Dermis blood vessel endothelial cell (primary cell): Measurements from ENCODE around the gene CHAC1. TPM values are rescaled to one million over a fixed set of nuclear protein-coding genes. Genes with fewer than 3 reads are reported as not detected.

Source experiments
- DNase-seq: peaks from one replicate; pipeline ENCODE4 v3.0.0; 2010
- total RNA-seq: library from RNA; depleted of rRNA; stranded (reverse); fragments of >200 nt; gene quantifications from 2 replicates; pipeline ENCODE4 v1.2.3, GENCODE V29; 2014

The CHAC1 gene, protein sequence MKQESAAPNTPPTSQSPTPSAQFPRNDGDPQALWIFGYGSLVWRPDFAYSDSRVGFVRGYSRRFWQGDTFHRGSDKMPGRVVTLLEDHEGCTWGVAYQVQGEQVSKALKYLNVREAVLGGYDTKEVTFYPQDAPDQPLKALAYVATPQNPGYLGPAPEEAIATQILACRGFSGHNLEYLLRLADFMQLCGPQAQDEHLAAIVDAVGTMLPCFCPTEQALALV
- 2.2 and 2.9 TPM in 2 replicates for total RNA-seq

DNA sequence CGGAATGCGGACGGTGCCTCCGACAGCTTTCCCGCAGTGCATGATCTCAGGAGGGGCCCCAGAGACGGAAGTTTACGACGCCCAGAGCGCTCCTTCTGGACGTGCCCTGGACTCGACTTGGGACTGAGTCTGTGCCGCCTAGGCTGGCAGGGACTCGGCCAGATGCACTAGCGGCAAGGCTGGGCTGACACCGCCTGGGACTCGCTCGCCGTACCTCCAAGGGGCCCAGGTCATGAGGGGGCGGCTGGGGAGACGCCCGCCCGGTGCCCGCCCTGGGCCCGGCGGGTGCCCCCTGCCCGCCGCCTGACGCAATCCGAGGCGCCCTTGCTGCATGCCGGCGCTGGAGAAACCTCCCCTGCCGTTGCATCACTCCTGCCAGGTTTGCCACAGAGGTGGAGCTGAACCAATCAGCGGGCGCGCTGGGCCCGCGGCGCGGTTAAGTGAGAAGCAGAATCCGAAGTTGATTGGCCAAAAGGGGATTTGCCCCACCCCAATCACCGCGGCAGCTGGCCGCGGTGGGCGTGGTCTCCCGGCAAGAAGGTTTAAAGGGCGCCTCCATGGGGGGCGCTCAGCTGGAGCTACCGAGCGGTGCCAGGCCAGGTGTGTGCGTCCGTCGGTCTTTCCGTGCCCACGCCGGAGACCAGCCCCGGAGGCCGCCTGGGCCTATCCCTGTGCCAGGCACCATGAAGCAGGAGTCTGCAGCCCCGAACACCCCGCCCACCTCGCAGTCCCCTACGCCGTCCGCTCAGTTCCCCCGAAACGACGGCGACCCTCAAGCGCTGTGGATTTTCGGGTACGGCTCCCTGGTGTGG lies at the start of gene CHAC1:
Gene CHAC1 (plus strand): TSS at position 571 of the 812 bp plus-strand sequence. CDS start 113 bp downstream, at position 684.
- peak; percentile 97 for DNase-seq

DNA sequence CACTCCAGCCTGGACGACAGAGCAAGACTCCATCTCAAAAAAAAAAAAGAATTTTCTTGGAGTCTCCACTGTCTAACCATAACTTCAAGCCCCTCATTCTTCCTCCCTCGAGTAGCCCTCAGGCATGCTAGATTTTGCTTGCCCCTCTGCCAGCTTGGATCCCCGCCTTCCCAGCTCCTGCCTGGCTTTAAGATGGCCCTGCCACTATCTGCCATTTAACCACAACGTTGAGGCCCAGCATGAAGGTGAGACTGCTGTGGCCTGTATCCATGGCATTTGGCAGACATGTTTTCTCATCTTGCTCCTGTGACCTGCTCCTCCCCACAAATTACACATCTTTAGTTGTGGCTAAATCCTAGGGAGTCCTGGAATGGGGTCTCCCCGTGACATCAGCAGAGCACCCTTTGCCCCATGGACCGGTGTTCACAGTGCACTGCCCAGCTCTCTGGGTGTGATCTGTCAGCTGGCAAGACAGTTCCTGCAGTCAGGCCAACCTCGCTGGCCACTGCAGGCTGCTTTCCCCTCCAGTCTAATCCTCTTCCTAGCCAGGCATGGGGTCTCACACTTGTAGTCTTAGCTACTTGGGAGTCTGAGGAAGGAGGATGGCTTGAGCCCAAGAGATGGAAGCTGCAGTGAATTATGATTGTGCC lies 48.6 kb upstream of the CHAC1 start:
- DNase-seq: no peak

DNA sequence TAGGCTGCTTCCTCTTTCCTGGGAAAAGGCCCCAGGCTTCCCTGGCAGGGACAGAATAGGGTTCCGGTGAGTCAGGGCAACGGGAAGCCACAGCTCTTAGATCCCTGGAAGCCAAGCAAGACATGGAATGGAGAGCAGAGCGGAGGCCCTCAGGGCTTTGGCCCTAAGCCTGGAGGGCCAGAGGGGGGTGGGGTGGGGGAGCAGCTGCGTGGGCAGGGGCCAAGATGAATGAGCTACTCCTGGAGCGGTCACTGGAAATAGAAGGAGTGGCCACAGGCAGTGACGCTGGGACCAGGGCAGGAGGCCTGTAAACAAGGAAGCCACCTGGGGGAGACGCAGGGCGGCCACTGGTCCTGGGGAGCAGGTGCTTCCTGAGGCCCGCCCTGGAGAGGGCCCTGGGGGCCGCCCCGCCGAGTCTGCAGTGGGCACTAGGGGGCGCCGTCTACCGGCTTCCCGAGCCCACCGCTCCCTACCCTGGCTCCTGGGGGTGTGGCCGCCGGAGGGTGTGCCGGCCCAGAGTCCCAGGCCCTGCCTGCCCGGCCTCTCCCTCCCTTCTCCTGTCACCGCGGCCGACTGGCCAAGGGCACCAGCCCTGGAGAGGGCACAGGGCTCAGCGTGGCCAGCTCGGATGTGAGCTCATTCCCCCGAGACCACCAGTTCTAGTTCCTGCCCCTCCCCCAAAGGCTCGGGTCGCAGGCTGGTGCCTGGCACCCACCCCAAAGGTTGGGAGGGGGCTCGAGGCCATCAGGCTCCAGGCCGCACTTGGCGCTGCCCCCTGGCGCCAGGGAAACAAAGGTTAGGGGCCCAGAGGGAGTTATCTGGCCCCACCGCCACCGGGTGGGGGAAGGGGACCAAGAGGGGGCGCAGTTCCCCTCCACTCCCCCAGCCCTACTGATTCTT lies 46.9 kb upstream of the CHAC1 start:
- DNase-seq: peak; percentile 99

DNA sequence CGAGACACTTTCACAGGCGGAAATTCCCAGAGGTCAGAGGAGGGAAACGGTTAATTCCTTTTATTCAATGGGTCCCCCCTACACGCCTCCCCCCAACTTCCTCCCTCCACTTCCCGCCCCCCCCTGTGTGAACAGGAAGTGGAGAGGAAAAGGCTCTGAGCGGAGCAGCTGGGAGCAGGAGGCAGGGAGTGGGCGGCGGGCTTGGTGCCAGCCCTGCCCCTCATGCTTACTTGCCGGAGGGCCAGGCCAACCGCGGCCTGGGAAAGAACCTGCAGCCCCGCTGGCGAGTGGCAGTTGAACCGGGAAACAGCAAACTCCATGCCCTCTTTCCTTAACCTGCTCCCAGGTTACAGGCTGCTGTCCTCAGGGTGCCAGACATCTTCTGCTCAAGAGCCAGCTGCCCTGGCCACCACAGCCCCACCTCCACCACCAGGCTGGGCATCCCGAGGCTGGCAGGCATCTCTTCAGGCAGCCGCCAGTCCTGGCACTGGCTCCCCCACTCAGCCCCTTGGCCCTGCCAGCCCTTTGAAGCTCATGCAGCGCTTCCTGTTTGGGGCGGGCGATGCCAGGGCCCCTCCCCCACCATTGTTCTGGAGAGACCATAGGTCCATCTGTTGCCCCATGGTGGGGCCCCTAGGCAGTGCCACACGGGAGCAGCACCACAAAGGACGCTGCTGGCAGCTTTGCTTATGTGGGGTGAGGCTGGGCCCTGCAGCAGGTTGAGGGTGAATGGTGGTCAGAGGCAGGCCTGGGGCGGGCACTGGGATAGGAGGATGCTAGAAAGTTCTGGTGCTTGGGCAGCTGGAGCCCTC lies 46.1 kb upstream of the CHAC1 start:
- DNase-seq: peak; percentile 93

DNA sequence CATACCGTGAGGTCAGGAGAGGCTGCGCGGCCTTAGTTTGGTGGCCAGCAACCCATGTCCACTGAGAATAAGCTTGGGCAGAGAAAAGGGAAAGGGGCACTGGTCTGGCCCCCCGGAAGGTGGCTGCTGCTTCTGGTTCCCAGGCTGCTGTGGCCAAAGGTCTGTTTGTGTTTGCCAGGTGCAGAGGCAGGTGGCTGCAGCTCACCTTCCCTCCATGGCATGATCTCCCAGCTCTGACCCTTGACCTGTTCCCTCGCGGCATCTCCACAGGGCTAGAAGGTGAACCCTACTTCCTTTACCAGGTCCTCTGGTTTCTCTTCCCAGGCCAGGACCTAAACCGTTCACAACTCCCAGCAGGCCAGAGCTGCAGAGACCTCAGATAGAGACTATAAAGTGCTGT lies 45.2 kb upstream of the CHAC1 start:
- no peak for DNase-seq

DNA sequence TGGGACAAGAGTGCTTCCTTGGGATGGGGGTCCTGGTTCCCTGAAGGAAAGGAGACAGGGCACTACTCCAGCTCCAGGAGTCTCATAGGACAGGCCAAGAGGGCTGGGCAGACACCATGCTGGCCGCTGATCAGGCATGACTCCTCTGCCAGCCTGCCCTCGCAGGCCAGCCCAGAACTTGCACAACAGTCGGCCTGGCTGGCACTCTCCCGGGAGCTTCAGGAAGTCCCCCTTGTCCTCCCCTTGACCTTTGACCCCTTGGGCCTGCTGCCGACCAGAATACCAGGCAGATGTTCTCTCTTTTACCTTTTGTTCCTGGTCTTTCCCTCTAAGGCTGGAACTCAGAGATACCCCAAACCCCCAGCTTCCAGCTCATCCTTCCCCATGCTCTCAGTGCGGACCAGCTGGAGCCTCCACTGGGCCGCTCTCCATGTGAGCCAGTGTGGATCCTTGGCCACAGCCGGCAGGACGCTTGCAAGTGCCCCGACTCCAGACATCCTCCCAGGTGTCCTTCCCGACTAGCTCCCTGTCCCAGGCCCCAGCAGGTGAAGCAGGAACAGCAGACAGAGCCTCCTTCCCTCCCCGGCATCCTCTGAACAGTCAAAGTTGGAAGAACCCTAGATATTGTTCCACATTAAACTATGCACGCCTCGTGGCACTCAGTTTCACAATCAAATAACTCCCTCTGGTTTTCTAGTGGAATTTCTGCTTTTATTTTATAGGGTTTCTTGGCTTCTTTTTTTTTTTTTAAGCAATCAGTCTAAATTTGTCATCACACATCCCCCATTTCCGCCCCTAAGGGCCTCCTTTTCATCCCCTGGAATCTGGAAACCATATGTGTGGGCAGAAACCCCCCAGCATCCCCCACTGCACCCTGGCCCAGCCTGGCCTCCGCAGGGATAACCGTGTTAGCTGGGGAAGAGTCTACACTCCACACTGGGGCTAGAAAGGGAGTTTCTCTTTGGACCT lies 43.3 kb upstream of the CHAC1 start:
- no peak for DNase-seq

DNA sequence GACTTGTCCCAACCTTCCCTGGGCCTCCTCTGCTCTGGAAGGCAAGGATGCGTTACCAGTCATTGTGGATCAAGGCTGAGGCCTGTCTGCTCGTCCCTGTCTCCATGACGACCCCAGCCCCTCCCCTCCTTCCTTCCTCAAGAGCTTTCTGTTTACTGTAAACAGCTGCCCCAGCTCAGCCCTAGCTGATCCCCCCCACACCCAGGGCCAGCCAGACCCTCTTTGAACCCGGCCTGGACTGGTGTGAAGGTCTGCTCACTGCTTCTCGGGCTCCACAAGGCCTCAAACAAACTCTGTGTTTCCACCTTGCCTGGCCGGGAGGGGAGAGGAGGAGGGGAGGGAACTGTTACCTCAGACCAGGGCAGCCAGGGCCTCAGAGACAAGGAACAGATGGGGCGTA lies 42.1 kb upstream of the CHAC1 start:
- no peak for DNase-seq

DNA sequence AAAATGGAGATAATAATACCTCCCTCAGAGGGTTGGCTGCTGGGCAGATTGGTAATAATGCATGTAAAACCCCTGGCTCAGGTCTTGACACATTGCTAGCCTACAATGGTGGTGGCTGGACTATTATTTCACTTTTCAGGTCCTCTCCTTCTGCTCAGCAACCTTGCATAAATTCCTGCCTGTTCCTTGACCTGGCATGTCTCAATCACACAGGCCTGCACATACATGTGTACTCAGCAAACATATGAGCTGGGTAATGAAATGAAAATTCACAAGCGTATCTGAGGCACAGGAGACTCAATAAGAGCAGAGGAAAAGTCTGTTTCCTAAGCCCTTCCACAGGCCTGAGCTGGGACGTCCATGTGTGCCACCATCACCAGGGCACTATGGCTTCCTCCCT lies 41.6 kb upstream of the CHAC1 start:
- DNase-seq: no peak

DNA sequence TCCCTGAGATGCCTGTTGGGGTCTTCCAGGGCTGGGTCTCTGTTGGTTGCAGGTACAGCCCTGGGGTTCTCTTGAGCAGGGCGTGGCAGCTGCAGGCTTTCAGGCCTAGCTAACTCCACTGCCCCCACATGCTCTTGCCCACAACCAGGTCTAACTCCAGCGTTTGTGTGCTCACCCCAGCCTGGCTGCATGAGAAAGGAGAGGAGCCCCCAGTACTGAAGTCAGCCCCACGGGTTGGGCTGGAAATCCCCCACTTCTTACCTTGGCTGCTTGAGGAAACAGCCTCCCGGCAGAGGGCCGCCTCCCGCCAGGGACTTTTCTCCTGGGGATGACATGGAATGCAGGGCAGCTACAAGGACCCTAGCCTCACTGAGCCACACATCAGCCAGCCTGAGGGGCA lies 40.8 kb upstream of the CHAC1 start:
- no peak for DNase-seq

DNA sequence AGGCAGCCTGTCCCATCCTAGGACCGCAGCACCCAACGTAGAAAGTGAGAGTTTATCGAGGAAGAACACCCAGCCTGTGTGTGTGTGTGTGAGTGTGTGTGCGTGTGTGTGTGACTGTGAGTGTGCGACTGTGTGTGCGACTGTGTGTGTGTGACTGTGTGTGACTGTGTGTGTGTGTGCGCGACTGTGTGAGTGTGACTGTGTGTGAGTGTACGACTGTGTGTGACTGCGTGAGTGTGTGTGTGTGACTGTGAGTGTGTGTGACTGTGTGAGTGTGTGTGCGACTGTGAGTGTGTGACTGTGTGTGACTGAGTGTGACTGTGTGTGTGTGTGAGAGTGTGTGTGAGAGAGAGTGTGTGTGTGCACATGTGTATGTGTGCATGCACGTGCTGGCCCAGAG lies 39.3 kb upstream of the CHAC1 start:
- DNase-seq: no peak

DNA sequence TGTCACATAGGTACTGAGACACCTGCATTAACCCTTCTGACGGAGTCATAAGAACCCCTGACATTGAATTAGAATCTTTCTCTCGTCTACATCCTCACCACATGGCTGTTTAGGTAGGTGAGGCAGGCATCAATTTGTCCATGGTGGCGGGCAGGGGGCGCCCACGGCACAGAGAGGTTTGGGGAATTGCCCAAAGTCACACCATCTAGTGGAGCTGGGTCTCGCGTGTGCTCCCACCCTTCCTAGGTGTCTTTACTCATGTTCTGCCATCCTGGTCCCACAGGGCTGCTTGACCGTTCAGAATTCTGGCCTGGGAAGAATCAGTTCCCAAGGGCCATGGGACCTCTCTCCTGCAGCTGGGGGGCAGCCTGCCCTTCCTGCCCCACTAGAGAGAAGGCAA lies 38.8 kb upstream of the CHAC1 start:
- no peak for DNase-seq

DNA sequence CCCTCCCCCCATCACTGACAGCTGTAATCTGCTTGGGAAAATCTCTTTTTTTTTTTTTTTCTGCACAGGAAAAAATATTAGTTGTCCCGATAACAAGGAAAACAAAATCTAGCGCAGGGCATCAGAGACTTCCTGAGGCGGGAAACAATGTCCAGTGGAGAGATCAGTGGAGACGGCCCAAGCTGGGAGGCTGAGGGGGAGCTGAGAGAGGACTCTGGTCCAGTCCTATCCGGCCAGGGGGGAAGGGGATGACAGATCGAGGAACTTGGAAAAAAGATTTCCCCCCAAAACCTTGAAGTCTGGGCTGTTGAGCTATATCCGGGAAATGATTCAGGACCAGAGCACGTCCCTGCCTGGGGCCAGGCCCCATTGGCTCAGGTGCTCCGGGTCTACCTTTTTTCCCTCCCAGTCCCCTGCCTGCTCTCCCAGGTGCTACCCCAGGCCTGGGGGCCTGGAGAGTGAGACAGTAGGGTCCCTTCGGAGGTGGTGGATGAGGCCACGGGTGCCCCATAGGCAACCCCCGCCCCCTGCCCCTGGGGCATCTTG lies 38.1 kb upstream of the CHAC1 start:
- DNase-seq: peak; percentile 72

DNA sequence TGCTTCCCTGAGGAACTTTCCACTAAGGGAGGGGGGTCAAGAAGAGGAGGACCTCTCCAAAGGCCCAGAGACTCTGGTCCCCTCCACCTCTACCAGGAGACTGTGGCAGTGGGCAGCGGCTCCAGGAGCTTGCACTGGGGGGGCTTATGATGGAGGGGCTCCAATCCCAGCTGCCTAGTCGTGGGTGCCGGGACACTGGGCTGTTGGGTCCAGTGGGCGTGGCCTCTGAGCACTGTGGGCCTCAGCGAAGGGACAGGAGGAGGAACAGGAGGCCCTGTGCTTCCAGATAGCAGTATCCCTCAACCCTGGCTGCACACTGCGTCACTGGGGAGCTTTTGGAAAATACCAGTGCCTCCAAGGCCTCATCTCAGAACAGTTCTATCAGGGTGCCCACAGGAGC lies 37.6 kb upstream of the CHAC1 start:
- DNase-seq: no peak

DNA sequence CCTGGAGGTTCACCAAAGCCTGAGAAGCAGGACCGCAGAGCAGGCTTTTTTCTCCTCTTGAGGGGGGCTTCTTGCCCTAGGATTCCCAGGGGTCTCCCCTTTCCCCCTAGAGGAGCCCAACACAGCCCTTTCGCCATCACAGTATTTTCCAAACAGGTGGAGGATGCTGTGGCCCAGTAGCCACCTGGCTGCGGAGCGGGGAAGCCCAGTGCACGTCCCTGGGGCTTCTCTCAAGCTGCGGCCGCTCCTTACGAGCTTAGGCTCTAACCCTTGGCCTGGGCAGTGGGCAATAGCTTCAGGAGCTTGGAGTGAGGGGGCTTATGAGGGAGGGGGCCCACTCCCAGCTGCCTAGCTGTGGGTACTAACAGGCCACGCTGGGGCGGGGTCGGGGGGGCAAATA lies 35.7 kb upstream of the CHAC1 start:
- DNase-seq: no peak

DNA sequence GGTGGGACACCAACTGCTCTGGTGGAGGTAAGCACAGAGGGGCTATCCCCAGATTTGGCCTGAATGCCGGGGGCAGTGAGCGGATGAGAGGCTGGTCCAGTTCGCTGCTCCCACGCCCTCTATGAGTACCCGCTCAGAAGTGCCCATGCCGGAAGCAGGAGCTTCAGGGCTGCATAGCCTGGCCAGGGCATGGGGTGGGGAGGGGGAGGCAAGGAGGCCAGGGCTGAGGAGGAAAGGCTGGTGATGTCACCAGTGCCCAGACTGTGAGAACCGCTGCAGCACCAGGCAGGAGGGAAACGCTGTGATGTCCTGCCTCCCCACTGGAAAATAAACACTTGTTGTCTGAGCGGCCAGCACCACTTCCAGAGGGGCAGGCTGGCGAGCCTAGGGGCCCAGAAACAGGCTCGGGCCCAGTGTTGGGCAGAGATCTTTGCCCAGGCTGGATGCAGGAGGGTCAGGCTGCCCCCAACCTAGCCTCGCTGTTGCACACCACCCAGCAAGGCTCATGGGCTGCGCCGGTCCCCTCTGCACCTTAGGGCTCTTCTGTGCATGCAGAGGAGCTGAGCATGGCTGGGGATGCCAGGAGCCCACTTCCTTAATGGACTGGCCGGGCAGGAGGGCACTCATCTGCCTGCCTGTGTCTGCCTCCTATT lies 35.0 kb upstream of the CHAC1 start:
- DNase-seq: peak; percentile 89

DNA sequence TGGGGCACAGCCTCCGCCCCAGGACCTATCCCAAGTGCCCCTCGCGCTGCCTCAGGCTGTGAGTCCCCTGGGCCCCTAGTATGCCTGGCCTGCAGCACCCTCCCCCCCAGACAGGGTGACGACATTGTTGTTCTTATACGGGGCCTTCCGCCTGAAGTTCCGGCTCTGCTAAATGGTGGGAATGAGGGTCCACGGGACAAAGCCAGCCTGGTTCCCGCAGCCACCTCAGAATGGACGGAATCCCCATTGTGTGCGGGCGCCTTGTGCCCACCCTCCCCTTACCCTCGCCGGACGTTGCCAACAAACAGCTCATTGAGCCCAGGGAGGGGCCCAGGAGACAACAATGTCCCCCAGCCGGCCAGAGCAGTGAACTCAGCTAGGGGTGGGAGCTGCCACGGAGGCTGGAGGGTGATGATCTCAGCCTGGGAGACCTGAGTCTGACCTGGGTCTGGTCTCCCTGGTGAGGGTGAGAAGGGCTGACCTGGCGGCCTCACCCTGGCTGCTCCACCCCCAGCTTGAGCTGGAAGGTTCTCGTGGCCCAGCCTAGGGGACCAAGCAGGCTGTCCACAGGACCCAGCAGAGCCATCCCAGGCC lies 34.4 kb upstream of the CHAC1 start:
- DNase-seq: peak; percentile 83

DNA sequence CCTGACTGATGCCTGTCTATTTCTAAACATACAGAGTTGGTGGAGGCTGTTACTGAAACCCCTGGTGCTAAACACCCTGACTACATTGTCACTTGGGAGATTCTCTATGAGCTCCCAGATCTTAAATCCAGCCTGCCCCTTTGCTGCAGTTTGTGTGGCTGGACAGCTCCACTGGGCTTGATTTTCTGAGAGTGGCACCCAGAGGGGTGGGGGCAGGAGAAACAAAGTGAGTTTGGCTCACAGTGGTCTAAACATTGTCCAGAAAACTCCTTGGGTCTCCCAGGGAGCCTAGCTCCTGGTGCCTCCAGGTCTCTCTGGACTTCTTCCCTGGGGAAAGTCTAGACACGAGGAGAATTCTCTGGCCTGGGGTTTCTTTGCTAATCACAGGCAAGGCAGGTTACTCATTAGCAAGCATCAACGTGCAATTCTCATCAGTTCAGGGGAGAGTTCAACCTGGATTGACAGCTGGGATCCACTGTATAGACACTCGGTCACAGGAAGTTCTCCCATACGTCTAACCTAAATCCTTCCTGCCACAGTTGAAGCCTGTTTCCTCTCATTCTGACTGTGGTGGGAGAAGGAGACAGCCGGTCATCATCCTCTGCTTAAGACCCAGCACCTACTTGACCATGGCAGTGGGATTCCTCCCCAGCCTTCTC lies 31.2 kb upstream of the CHAC1 start:
- DNase-seq: peak; percentile 27

DNA sequence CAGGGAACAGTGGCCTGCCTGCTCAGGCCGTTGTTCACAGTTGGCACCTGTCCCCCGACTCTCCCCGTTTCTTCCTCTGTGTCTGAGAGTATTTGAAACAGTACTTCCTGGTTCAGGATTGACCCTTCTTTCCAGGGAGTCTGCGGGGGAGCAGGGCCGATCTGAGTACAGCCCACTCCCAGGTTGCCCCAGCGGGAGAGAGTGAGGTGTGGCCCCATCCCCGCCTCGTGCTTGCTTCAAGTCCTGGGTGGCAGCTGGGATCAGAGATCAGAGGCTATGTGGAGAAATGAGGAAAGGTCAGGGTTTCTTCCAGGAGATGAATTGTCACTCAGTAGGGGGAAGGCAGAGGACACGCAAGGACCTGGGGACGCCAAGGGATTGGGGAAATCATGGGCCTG lies 30.7 kb upstream of the CHAC1 start:
- no peak for DNase-seq

DNA sequence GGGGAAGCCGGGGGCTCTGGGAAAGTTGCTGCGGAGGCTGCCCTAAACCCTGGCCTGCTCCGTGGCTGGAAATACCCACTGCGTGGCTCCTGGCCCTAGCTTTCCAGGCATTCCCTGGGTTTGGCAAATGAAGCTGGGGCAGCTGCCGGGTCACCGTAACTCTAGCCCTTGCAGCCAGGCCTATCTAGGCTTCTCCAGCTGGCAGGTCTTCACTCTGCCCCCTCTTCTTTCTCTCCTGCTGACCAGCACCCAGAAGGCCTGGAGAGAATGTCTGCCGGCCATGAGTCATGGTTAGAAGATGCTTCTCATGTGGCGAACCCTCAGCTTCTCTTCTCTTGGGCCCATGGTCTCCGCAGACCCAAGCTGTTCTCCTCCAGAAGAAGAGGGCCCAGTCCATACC lies 29.7 kb upstream of the CHAC1 start:
- no peak for DNase-seq
